SK-N-SH treated with all-trans-retinoic acid at 6 μM for 48 hours (cell line): ENCODE measurements around the gene SLC39A13.

Experiments used
- CSDC2 ChIP-seq: fragments of 250-450 bp; sonication (Bioruptor Pico); IDR thresholded peaks from 2 replicates; pipeline ENCODE4 v1.5.0; 2020; ENCODE audit warnings: mild to moderate bottlenecking, moderate library complexity
- GLIS3 ChIP-seq: fragments of 250-450 bp; sonication (Bioruptor Pico); IDR thresholded peaks from 2 replicates; pipeline ENCODE4 v1.5.0; 2020; ENCODE audit warnings: mild to moderate bottlenecking, moderate library complexity
- RARB ChIP-seq: fragments of 250-450 bp; sonication (Bioruptor Pico); IDR thresholded peaks from 2 replicates; pipeline ENCODE4 v1.8.0; 2021; ENCODE audit warnings: mild to moderate bottlenecking, moderate library complexity
- TSHZ2 ChIP-seq: fragments of 250-450 bp; sonication (Bioruptor Pico); IDR thresholded peaks from 2 replicates; pipeline ENCODE4 v1.5.0; 2020; ENCODE audit warnings: mild to moderate bottlenecking, moderate library complexity
- TF ChIP-seq, protein P1 (sequence below): fragments of 250-450 bp; sonication (Bioruptor Pico); IDR thresholded peaks from 2 replicates; pipeline ENCODE4 v1.5.1; 2020; ENCODE audit warnings: low read depth, mild to moderate bottlenecking, moderate library complexity
- TF ChIP-seq, protein P2 (sequence below): fragments of 250-450 bp; sonication (Bioruptor Pico); IDR thresholded peaks from 2 replicates; pipeline ENCODE4 v1.8.0; 2020; ENCODE audit warnings: mild to moderate bottlenecking, moderate library complexity, borderline replicate concordance

DNA sequence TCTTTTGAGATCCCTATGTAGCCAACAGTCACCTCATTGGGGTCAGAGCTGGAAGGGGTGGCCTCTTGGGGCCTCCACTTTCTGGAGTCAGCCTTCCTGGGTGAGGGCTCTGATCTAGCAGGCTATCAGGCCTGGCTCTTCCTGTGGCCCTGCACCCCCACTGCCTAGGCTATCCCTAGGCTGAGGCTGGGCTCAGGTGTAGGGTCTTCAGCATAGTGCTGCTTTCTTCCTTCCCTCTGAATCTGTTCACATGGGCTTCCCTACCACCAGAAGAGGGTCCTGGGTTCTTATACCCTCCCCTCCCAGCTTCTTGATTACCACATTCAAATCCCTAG, 29.6 kb upstream of the SLC39A13 start:
- no peak for TF ChIP-seq TSHZ2 (CRISPR knock-in tag)
- TF ChIP-seq RARB = no peak
- TF ChIP-seq, protein P1, sequence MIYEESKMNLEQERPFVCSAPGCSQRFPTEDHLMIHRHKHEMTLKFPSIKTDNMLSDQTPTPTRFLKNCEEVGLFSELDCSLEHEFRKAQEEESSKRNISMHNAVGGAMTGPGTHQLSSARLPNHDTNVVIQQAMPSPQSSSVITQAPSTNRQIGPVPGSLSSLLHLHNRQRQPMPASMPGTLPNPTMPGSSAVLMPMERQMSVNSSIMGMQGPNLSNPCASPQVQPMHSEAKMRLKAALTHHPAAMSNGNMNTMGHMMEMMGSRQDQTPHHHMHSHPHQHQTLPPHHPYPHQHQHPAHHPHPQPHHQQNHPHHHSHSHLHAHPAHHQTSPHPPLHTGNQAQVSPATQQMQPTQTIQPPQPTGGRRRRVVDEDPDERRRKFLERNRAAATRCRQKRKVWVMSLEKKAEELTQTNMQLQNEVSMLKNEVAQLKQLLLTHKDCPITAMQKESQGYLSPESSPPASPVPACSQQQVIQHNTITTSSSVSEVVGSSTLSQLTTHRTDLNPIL (CRISPR knock-in tag) = no peak
- no peak for TF ChIP-seq GLIS3 (CRISPR knock-in tag)
- TF ChIP-seq, protein P2, sequence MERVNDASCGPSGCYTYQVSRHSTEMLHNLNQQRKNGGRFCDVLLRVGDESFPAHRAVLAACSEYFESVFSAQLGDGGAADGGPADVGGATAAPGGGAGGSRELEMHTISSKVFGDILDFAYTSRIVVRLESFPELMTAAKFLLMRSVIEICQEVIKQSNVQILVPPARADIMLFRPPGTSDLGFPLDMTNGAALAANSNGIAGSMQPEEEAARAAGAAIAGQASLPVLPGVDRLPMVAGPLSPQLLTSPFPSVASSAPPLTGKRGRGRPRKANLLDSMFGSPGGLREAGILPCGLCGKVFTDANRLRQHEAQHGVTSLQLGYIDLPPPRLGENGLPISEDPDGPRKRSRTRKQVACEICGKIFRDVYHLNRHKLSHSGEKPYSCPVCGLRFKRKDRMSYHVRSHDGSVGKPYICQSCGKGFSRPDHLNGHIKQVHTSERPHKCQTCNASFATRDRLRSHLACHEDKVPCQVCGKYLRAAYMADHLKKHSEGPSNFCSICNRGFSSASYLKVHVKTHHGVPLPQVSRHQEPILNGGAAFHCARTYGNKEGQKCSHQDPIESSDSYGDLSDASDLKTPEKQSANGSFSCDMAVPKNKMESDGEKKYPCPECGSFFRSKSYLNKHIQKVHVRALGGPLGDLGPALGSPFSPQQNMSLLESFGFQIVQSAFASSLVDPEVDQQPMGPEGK (CRISPR knock-in tag) = no peak
- no peak for TF ChIP-seq CSDC2 (CRISPR knock-in tag)
